HepG2 (cell line): Measurements from ENCODE around the gene CCDC6.

Experiments
- ASH2L ChIP-seq: fragments of 300-600, 200-600 bp; sonication (generic); IDR thresholded peaks from 2 replicates; pipeline ENCODE4 v1.7.0; 2017; ENCODE audit warnings: low read depth, mild to moderate bottlenecking, moderate library complexity, mixed read lengths, low read length; ENCODE audit not compliant: insufficient read length
- CC2D1A ChIP-seq: sonication (generic); formaldehyde crosslinking; IDR thresholded peaks from 2 replicates; pipeline ENCODE4 v1.8.1; 2023; ENCODE audit warnings: mild to moderate bottlenecking, missing genetic modification reagents
- CTCF ChIP-seq: sonication (generic); formaldehyde crosslinking; IDR thresholded peaks from 2 replicates; pipeline ENCODE4 v1.5.0; 2020; ENCODE audit warnings: mild to moderate bottlenecking, missing genetic modification reagents, moderate library complexity
- RELA ChIP-seq: sonication (generic); formaldehyde crosslinking; IDR thresholded peaks from 2 replicates; pipeline ENCODE4 v1.4.0; 2020; ENCODE audit warnings: missing genetic modification reagents
- REXO4 ChIP-seq: sonication (generic); formaldehyde crosslinking; IDR thresholded peaks from 2 replicates; pipeline ENCODE4 v1.8.0; 2022; ENCODE audit warnings: missing genetic modification reagents, mild to moderate bottlenecking, borderline replicate concordance
- RFX1 ChIP-seq: fragments of 450-650 bp; IDR thresholded peaks from 2 replicates; pipeline ENCODE4 v1.6.1; 2017
- TCF12 ChIP-seq, 2 experiments: fragments of 450-650 bp in 1 of 2; sonication (generic) in 1 of 2; formaldehyde crosslinking in 1 of 2; IDR thresholded peaks; 2 replicates each; pipeline versions ENCODE4 v1.6.1 to v1.8.0; 2017 to 2022; ENCODE audit warnings: antibody characterized with exemption in 1 of 2, mild to moderate bottlenecking in 1 of 2, missing genetic modification reagents in 1 of 2, moderate library complexity in 1 of 2
- TF ChIP-seq, protein P1 (sequence below): IDR thresholded peaks from 2 replicates; pipeline ENCODE4 v1.6.1; 2016; ENCODE audit warnings: missing compliant biosample characterization, missing genetic modification reagents, borderline replicate concordance
- TF ChIP-seq, protein P2 (sequence below): IDR thresholded peaks from 2 replicates; pipeline ENCODE4 v1.4.0; 2020; ENCODE audit warnings: mild to moderate bottlenecking, missing genetic modification reagents
- TF ChIP-seq, protein P3 (sequence below): sonication (generic); formaldehyde crosslinking; IDR thresholded peaks from 2 replicates; pipeline ENCODE4 v1.5.1; 2020; ENCODE audit warnings: mild to moderate bottlenecking, missing genetic modification reagents

DNA sequence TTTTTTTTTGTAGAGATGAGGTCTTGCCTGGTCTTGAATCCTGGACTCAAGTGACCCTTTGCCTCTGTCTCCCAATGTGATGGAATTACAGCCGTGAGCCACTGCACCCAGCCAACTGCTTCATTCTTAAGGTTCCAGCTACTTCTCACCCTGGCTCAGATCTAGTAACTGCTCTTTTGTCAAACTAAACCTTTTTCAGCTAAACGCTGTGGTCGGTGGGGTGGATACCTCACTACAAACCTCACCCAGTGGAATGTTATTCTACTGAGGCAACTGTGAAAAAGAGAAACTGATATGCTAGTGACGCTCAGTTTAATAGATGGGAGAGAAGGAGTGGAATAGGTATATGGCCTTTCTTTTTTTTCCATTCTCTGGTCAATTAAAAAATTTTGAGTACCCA, 151.4 kb downstream of the CCDC6 start:
- no peak for TF ChIP-seq RELA
- no peak for TF ChIP-seq RFX1
- no peak for TF ChIP-seq ASH2L
- TF ChIP-seq CTCF (CRISPR knock-in tag), result no peak
- TF ChIP-seq, protein P1, sequence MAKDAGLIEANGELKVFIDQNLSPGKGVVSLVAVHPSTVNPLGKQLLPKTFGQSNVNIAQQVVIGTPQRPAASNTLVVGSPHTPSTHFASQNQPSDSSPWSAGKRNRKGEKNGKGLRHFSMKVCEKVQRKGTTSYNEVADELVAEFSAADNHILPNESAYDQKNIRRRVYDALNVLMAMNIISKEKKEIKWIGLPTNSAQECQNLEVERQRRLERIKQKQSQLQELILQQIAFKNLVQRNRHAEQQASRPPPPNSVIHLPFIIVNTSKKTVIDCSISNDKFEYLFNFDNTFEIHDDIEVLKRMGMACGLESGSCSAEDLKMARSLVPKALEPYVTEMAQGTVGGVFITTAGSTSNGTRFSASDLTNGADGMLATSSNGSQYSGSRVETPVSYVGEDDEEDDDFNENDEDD (CRISPR knock-in tag), result no peak
- TF ChIP-seq TCF12 (IDR thresholded peaks at IDR 0.05), result no peak
- no peak for TF ChIP-seq TCF12 (CRISPR knock-in tag; IDR thresholded peaks at IDR 0.05)
- TF ChIP-seq REXO4, result no peak
- TF ChIP-seq CC2D1A (CRISPR knock-in tag), result no peak
- TF ChIP-seq, protein P2, sequence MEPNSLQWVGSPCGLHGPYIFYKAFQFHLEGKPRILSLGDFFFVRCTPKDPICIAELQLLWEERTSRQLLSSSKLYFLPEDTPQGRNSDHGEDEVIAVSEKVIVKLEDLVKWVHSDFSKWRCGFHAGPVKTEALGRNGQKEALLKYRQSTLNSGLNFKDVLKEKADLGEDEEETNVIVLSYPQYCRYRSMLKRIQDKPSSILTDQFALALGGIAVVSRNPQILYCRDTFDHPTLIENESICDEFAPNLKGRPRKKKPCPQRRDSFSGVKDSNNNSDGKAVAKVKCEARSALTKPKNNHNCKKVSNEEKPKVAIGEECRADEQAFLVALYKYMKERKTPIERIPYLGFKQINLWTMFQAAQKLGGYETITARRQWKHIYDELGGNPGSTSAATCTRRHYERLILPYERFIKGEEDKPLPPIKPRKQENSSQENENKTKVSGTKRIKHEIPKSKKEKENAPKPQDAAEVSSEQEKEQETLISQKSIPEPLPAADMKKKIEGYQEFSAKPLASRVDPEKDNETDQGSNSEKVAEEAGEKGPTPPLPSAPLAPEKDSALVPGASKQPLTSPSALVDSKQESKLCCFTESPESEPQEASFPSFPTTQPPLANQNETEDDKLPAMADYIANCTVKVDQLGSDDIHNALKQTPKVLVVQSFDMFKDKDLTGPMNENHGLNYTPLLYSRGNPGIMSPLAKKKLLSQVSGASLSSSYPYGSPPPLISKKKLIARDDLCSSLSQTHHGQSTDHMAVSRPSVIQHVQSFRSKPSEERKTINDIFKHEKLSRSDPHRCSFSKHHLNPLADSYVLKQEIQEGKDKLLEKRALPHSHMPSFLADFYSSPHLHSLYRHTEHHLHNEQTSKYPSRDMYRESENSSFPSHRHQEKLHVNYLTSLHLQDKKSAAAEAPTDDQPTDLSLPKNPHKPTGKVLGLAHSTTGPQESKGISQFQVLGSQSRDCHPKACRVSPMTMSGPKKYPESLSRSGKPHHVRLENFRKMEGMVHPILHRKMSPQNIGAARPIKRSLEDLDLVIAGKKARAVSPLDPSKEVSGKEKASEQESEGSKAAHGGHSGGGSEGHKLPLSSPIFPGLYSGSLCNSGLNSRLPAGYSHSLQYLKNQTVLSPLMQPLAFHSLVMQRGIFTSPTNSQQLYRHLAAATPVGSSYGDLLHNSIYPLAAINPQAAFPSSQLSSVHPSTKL (CRISPR knock-in tag), result no peak
- TF ChIP-seq, protein P3, sequence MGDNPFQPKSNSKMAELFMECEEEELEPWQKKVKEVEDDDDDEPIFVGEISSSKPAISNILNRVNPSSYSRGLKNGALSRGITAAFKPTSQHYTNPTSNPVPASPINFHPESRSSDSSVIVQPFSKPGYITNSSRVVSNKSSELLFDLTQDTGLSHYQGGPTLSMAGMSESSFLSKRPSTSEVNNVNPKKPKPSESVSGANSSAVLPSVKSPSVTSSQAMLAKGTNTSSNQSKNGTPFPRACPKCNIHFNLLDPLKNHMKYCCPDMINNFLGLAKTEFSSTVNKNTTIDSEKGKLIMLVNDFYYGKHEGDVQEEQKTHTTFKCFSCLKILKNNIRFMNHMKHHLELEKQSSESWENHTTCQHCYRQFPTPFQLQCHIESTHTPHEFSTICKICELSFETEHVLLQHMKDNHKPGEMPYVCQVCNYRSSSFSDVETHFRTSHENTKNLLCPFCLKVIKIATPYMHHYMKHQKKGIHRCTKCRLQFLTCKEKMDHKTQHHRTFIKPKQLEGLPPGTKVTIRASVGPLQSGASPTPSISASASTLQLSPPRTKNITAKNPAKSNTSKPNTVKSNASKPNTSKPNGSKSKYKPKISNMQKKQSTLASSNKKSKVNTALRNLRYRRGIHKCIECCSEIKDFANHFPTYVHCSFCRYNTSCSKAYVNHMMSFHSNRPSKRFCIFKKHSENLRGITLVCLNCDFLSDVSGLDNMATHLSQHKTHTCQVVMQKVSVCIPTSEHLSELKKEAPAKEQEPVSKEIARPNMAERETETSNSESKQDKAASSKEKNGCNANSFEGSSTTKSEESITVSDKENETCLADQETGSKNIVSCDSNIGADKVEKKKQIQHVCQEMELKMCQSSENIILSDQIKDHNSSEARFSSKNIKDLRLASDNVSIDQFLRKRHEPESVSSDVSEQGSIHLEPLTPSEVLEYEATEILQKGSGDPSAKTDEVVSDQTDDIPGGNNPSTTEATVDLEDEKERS (CRISPR knock-in tag), result no peak
